Endothelial cell of umbilical vein (primary cell): ENCODE measurements around the gene CHST8. TPM values are rescaled to one million over a fixed set of nuclear protein-coding genes. Genes with fewer than 3 reads are reported as not detected.

Experiments used
- BruUV-seq: library from RNA; stranded (reverse); fragments of 400-500 nt; replicated peaks from 2 replicates; lab custom pipeline; 2021; lab: Mats Ljungman, UMichigan
- CTCF ChIA-PET: fragments of 300-600, 350-600 bp; sonication (Branson Sonifier 250); formaldehyde crosslinking; loops from one replicate; lab custom pipeline; 2021; ENCODE audit warnings: antibody characterized with exemption, inconsistent platforms; lab: Charles Lee
- POLR2A ChIA-PET: fragments of 300-600, 350-600 bp; sonication (Branson Sonifier 250); formaldehyde crosslinking; loops from one replicate; lab custom pipeline; 2021; ENCODE audit warnings: antibody characterized with exemption, inconsistent platforms; lab: Charles Lee
- DNase-seq: peaks from one replicate; pipeline ENCODE4 v3.0.0-alpha.2; 2011; ENCODE audit warnings: low read depth, low spot score
- FAIRE-seq: peaks from 2 replicates; lab custom pipeline; 2011; peaks lifted over from hg19 to GRCh38; lab: Jason Lieb, UNC
- H2AFZ ChIP-seq: 2 replicates; pipeline ENCODE4 v1.6.0; 2012; ENCODE audit warnings: low read depth, low read length, control low read depth, inconsistent platforms
- H3K27ac ChIP-seq: 2 replicates; pipeline ENCODE4 v1.5.1; 2011; ENCODE audit warnings: low read depth, mild to moderate bottlenecking, control low read depth, low read length, moderate library complexity; ENCODE audit not compliant: insufficient read depth
- H3K27me3 ChIP-seq, 2 experiments: 2 replicates each; pipeline versions ENCODE4 v1.6.0 to v1.6.1; 2011; ENCODE audit warnings: low read length in 2 of 2, mixed read lengths in 1 of 2; ENCODE audit not compliant: control insufficient read depth in 2 of 2, insufficient read depth in 2 of 2
- H3K36me3 ChIP-seq, 2 experiments: 2 replicates in 1 of 2; 3 replicates in 1 of 2; pipeline ENCODE4 v1.5.1; 2011; ENCODE audit warnings: low read length in 2 of 2, mild to moderate bottlenecking in 1 of 2, moderate library complexity in 1 of 2; ENCODE audit not compliant: control insufficient read depth in 2 of 2, insufficient read depth in 2 of 2; ENCODE audit errors: extremely low read depth in 1 of 2
- H3K4me1 ChIP-seq: 3 replicates; pipeline ENCODE4 v1.5.1; 2011; ENCODE audit warnings: mild to moderate bottlenecking, low read length; ENCODE audit not compliant: control insufficient read depth, insufficient read depth; ENCODE audit errors: extremely low read depth
- H3K4me2 ChIP-seq: 2 replicates; pipeline ENCODE4 v1.6.1; 2011; ENCODE audit warnings: low read length, control low read depth, mixed read lengths; ENCODE audit not compliant: insufficient read depth
- H3K4me3 ChIP-seq, 3 experiments: fragments of 200-600 bp in 1 of 3; sonication (generic), shearing (Covaris generic) in 1 of 3; replicated peaks in 1 of 3; 2 replicates each; pipeline ENCODE4 v1.5.1; 2011 to 2016; ENCODE audit warnings: control low read depth in 3 of 3, low read length in 3 of 3, mild to moderate bottlenecking in 2 of 3, inconsistent platforms in 1 of 3, low read depth in 1 of 3, moderate library complexity in 1 of 3; ENCODE audit not compliant: insufficient read depth in 1 of 3
- H3K79me2 ChIP-seq: 2 replicates; pipeline ENCODE4 v1.6.0; 2012; ENCODE audit warnings: low read length, inconsistent platforms; ENCODE audit not compliant: control insufficient read depth, insufficient read depth
- H3K9ac ChIP-seq: replicated peaks from 2 replicates; pipeline ENCODE3; 2011; ENCODE audit warnings: low read length, control low read depth; ENCODE audit not compliant: insufficient read depth; ENCODE audit errors: extremely low read depth
- H3K9me1 ChIP-seq: replicated peaks from 3 replicates; pipeline ENCODE4 v1.6.0; 2011; ENCODE audit warnings: mild to moderate bottlenecking, low read length; ENCODE audit not compliant: control insufficient read depth, insufficient read depth; ENCODE audit errors: extremely low read depth
- H3K9me3 ChIP-seq: replicated peaks from 2 replicates; pipeline ENCODE4 v1.5.1; 2012; ENCODE audit warnings: low read length, inconsistent platforms; ENCODE audit not compliant: control insufficient read depth, insufficient read depth
- H4K20me1 ChIP-seq: replicated peaks from 2 replicates; pipeline ENCODE3; 2011; ENCODE audit warnings: mild to moderate bottlenecking, low read length; ENCODE audit not compliant: control insufficient read depth, insufficient read depth; ENCODE audit errors: extremely low read depth
- CTCF ChIP-seq, 2 donors: IDR thresholded peaks; 1 replicate in 1 of 2; 2 replicates in 1 of 2; pipeline ENCODE4 v1.5.1; 2011; ENCODE audit warnings: low read length in 2 of 2, mild to moderate bottlenecking in 2 of 2, moderate library complexity in 2 of 2, control low read depth in 1 of 2, inconsistent platforms in 1 of 2, low read depth in 1 of 2; ENCODE audit not compliant: insufficient read depth in 1 of 2; ENCODE audit errors: extremely low read depth in 1 of 2
- EZH2 ChIP-seq: IDR thresholded peaks from 2 replicates; pipeline ENCODE4 v1.6.1; 2012; ENCODE audit warnings: borderline replicate concordance, low read depth, mild to moderate bottlenecking, moderate library complexity, low read length, inconsistent platforms; ENCODE audit not compliant: severe bottlenecking
- FOS ChIP-seq: IDR thresholded peaks from 2 replicates; pipeline ENCODE4 v1.6.1; 2011; ENCODE audit warnings: mild to moderate bottlenecking, low read length, moderate library complexity, borderline replicate concordance; ENCODE audit not compliant: insufficient read depth
- GATA2 ChIP-seq: IDR thresholded peaks from 2 replicates; pipeline ENCODE4 v1.7.0; 2011; ENCODE audit warnings: low read depth, mild to moderate bottlenecking, moderate library complexity, mixed read lengths, low read length; ENCODE audit not compliant: insufficient read length, insufficient read depth
- JUN ChIP-seq: IDR thresholded peaks from 2 replicates; pipeline ENCODE4 v1.6.1; 2011; ENCODE audit warnings: borderline replicate concordance, low read depth; ENCODE audit not compliant: insufficient read length, insufficient read depth
- MYC ChIP-seq: IDR thresholded peaks from one replicate; pipeline ENCODE4 v1.6.1; 2011; ENCODE audit warnings: mild to moderate bottlenecking, low read depth, low read length
- POLR2A ChIP-seq: IDR thresholded peaks from 2 replicates; pipeline ENCODE4 v1.6.1; 2012; ENCODE audit warnings: low read depth, mild to moderate bottlenecking, control low read depth, low read length
- dilution Hi-C: fragments of 300-500 bp; cut with MboI; formaldehyde crosslinking; loops from one replicate; pipeline ENCODE4 v1.15.0; 2019; ENCODE audit warnings: low sequenced_read_pairs; ENCODE audit not compliant: extremely low pct_ligation_motif_present
- intact Hi-C: fragments of 100-400 bp; cut with micrococcal nuclease; formaldehyde crosslinking; loops from one replicate; pipeline ENCODE4 v1.10.0; 2022
- polyA plus RNA-seq, 4 experiments: library from polyadenylated mRNA; depleted of rRNA in 3 of 4; stranded (reverse) in 3 of 4; unstranded in 1 of 4; fragments of >200 nt; gene quantifications; 2 replicates each; pipeline versions ENCODE4 v1.2.1 to v1.2.3, GENCODE V29; 2011 to 2012; ENCODE audit warnings: missing spikeins in 1 of 4
- total RNA-seq: library from RNA; stranded (reverse); gene quantifications from 2 replicates; pipeline ENCODE4 v1.2.3, GENCODE V29; 2021

CHST8 gene
- total and polyA plus RNA-seq, 2 donors (not counting 3 experiments of a cell fraction or from before 2014, with no cell fraction given): not detected

DNA sequence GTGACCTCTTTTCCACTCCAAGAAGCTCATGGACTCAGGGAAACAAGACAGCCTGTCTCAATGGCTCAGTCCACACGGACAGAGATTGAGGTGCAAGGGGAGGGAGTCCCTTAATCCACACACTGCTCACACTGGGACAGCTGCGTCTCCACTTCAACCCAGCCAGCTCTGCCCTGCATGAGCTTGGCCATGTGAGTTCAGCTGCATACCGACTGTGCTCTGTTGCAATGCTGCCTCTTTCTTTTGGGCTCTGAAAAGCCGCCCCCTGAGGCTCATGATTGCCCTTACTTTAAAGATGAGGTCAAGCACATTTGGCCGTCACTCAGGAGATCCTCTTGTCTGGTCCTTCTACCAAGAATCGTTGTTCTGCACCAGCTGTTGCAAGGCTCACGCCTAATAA is 110.1 kb downstream of the CHST8 start:
- TF ChIP-seq EZH2 (no peak), MYC (no peak), JUN (no peak)
- no TSS peak for BruUV-seq
- ChIA-PET POLR2A (no interaction called here), CTCF (no interaction called here)
- Histone ChIP-seq H3K27ac (no peak overlapping the region), H3K4me3 (no peak overlapping the region), H3K79me2 (no peaks in the 10 kb centered on the region), H3K9me1 (no peaks in the 10 kb centered on the region), H3K36me3 (no peaks in the 10 kb centered on the region), H2AFZ (no peak overlapping the region), H3K9me3 (no peaks in the 10 kb centered on the region), H3K9ac (no peak overlapping the region), H3K27me3 (no peaks in the 10 kb centered on the region), H4K20me1 (no peaks in the 10 kb centered on the region), H3K4me2 (no peak overlapping the region), H3K4me1 (no peaks in the 10 kb centered on the region)
- intact Hi-C loops (no loop called here), dilution Hi-C loops (no loop called here)
- DNase-seq (no peak), FAIRE-seq (no peak)

DNA sequence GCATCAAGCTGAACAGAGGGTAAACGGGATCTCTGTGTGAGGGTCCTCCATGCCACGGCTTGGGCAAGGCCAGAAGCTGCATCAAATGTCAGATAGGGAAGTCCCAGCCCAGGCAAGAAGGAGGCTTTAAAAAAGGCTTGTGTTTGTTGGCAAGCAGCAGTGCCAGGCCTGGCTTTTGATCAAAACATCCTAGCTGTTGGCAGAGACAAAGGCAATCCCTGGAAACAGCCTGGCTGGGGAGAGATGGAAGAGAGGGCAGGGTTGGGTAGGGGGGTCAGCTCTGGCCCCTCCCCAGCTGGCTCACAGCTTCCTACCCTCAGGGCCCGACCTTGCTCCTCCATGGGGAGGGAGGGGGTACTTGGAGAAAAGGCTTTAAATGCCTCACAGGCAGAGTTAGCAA is 113.2 kb downstream of the CHST8 start:
- no peaks in the 10 kb centered on the region for H3K9me1 ChIP-seq
- H3K79me2 ChIP-seq: no peaks in the 10 kb centered on the region
- no peaks in the 10 kb centered on the region for H4K20me1 ChIP-seq
- TF ChIP-seq MYC (no peak), EZH2 (no peak), POLR2A (no peak), CTCF (IDR thresholded peaks at IDR 0.05; ENCODE audit: extremely low read depth in 1 of 2, insufficient read depth in 1 of 2, low read depth in 1 of 2, low read length in 2 of 2) (no peak), FOS (no peak), GATA2 (no peak)
- no peak overlapping the region for H2AFZ ChIP-seq
- no peaks in the 10 kb centered on the region for H3K9me3 ChIP-seq
- intact Hi-C loops: no loop called here
- DNase-seq (no peak), FAIRE-seq (no peak)
- H3K4me2 ChIP-seq: no peak overlapping the region
- H3K4me1 ChIP-seq: no peaks in the 10 kb centered on the region
- no peak overlapping the region for H3K27ac ChIP-seq
- no peak overlapping the region for H3K4me3 ChIP-seq
- POLR2A ChIA-PET: no interaction called here
- H3K9ac ChIP-seq: no peak overlapping the region
- H3K36me3 ChIP-seq: no peaks in the 10 kb centered on the region
- dilution Hi-C loops: no loop called here
- CTCF ChIA-PET: interaction anchor here (0.5 kb wide), 1 partner anchor 319 kb away, joined by 3 read pairs; no protein-coding TSS in a partner anchor
- no TSS peak for BruUV-seq
- no peaks in the 10 kb centered on the region for H3K27me3 ChIP-seq
